DND-41 (cell line): ENCODE data around the gene CPLX1.

Experiments used
- ATAC-seq: fragments of 200-7000 bp; cut with Tn5 transposase; 3 replicates; pipeline ENCODE4 v1.9.1; 2021; ENCODE audit warnings: low read depth; ENCODE audit not compliant: insufficient read depth
- DNase-seq: peaks from one replicate; pipeline ENCODE4 v3.0.0-alpha.2; 2020
- H2AFZ ChIP-seq: 2 replicates; pipeline ENCODE4 v1.6.0; 2012; ENCODE audit warnings: low read depth, low read length
- H3K27ac ChIP-seq: 2 replicates; pipeline ENCODE4 v1.5.1; 2012; ENCODE audit warnings: low read length, inconsistent platforms
- H3K27me3 ChIP-seq: fragments of 200-600 bp; sonication (generic); 2 replicates; pipeline ENCODE4 v1.6.0; 2012; ENCODE audit warnings: low read length, mild to moderate bottlenecking, inconsistent platforms; ENCODE audit not compliant: insufficient read depth, poor library complexity
- H3K36me3 ChIP-seq: 2 replicates; pipeline ENCODE4 v1.5.1; 2012; ENCODE audit warnings: low read length, inconsistent platforms; ENCODE audit not compliant: insufficient read depth
- H3K4me1 ChIP-seq: 2 replicates; pipeline ENCODE4 v1.5.1; 2012; ENCODE audit warnings: mild to moderate bottlenecking, low read length; ENCODE audit not compliant: insufficient read depth
- H3K4me2 ChIP-seq: 2 replicates; pipeline ENCODE4 v1.6.0; 2012; ENCODE audit warnings: mild to moderate bottlenecking, moderate library complexity, low read length, inconsistent platforms; ENCODE audit not compliant: insufficient read depth
- H3K4me3 ChIP-seq, 2 experiments: fragments of 200-600 bp in 1 of 2; shearing (Covaris generic) in 1 of 2; 2 replicates each; pipeline ENCODE4 v1.5.1; 2012 to 2016; ENCODE audit warnings: inconsistent platforms in 2 of 2, low read length in 2 of 2, mild to moderate bottlenecking in 2 of 2, low read depth in 1 of 2, moderate library complexity in 1 of 2
- H3K79me2 ChIP-seq: 2 replicates; pipeline ENCODE4 v1.6.0; 2012; ENCODE audit warnings: low read length, inconsistent platforms; ENCODE audit not compliant: insufficient read depth
- H3K9ac ChIP-seq: 2 replicates; pipeline ENCODE4 v1.6.0; 2012; ENCODE audit warnings: low read depth, mild to moderate bottlenecking, inconsistent platforms, low read length, moderate library complexity
- H3K9me3 ChIP-seq: 2 replicates; pipeline ENCODE4 v1.5.1; 2012; ENCODE audit warnings: low read length, moderate library complexity, mild to moderate bottlenecking, inconsistent platforms; ENCODE audit not compliant: insufficient read depth, severe bottlenecking
- H4K20me1 ChIP-seq: 2 replicates; pipeline ENCODE4 v1.6.0; 2012; ENCODE audit warnings: low read length; ENCODE audit not compliant: insufficient read depth
- EZH2 ChIP-seq: IDR thresholded peaks from 3 replicates; pipeline ENCODE4 v1.6.1; 2012; ENCODE audit warnings: borderline replicate concordance, low read depth, mild to moderate bottlenecking, moderate library complexity, low read length, inconsistent platforms; ENCODE audit not compliant: severe bottlenecking
- TF ChIP-seq, protein P1 (sequence below): IDR thresholded peaks from 2 replicates; pipeline ENCODE4 v1.5.1; 2012; ENCODE audit warnings: borderline replicate concordance, low read length, moderate library complexity, mild to moderate bottlenecking; ENCODE audit not compliant: poor library complexity, severe bottlenecking; ENCODE audit errors: extremely low read depth

The CPLX1 gene

DNA sequence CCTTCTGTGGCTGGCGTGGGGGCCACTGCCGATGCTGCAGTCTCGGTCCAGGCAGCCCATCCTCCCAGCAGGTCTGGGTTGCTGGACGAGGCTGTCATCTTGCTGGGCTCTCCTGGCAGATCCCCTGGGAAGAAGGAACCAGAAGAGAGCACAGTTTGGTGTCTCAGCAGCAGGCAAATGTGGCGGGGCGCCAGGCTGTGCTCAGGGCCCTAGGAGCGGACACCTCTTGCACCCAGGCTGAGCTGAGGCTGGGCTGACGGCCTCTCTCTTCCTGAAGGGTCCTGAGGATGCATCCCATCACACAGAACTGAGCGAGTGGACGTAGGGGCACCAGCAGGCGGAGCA, 39.2 kb upstream of the CPLX1 start:
- H3K27me3 ChIP-seq: no peaks in the 10 kb centered on the region
- no peak overlapping the region for H2AFZ ChIP-seq
- H3K27ac ChIP-seq: no peak overlapping the region
- H3K9ac ChIP-seq: no peak overlapping the region
- TF ChIP-seq EZH2: no peak
- TF ChIP-seq, protein P1, sequence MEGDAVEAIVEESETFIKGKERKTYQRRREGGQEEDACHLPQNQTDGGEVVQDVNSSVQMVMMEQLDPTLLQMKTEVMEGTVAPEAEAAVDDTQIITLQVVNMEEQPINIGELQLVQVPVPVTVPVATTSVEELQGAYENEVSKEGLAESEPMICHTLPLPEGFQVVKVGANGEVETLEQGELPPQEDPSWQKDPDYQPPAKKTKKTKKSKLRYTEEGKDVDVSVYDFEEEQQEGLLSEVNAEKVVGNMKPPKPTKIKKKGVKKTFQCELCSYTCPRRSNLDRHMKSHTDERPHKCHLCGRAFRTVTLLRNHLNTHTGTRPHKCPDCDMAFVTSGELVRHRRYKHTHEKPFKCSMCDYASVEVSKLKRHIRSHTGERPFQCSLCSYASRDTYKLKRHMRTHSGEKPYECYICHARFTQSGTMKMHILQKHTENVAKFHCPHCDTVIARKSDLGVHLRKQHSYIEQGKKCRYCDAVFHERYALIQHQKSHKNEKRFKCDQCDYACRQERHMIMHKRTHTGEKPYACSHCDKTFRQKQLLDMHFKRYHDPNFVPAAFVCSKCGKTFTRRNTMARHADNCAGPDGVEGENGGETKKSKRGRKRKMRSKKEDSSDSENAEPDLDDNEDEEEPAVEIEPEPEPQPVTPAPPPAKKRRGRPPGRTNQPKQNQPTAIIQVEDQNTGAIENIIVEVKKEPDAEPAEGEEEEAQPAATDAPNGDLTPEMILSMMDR: no peak
- peaks cover 9% of the 10 kb centered on the region for H3K9me3 ChIP-seq
- H3K4me2 ChIP-seq: no peak overlapping the region
- no peaks in the 10 kb centered on the region for H3K79me2 ChIP-seq
- DNase-seq: no peak
- H3K4me3 ChIP-seq: no peak overlapping the region
- ATAC-seq: no peak
- peaks cover 3% of the 10 kb centered on the region; the same call in 1 of the 2 replicates for H4K20me1 ChIP-seq
- peaks cover 97% of the 10 kb centered on the region for H3K36me3 ChIP-seq
- no peaks in the 10 kb centered on the region for H3K4me1 ChIP-seq

DNA sequence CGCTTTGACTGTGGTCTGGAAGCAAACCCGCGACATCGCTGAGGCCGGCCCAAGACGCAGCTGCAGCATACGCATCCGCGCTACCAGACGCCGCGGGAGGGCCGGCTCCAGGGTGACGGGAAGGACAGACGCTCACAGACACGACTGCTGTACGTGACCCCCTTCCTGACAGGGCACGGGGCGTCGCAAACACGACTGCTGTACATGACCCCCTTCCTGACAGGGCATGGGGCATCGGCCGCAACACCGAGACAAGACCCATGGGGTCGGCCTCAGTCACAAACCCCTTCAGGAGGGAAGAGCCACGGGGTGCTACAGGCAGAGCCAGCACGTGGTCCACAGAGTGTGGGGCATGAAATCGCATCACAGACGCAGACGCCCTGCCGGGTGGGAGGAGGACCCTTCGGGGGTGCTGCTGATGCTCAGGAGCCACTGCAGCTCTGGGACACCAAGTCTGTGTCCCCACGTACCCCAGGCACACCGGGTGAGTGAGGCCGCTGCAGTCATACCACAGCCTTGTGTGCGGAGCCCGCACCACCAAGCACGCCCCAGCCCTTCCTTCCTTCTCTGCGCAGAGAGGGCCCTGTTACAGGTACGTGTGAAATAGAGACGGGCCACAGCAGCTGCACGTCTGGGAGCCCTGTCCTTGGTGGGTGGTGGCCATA, 38.7 kb upstream of the CPLX1 start:
- H3K4me1 ChIP-seq: no peaks in the 10 kb centered on the region
- H3K4me2 ChIP-seq: no peak overlapping the region
- no peaks in the 10 kb centered on the region for H3K79me2 ChIP-seq
- H3K27ac ChIP-seq: no peak overlapping the region
- no peak for TF ChIP-seq EZH2
- TF ChIP-seq, protein P1: no peak
- peaks cover 97% of the 10 kb centered on the region for H3K36me3 ChIP-seq
- DNase-seq (no peak), ATAC-seq (no peak)
- no peak overlapping the region for H3K9ac ChIP-seq
- no peak overlapping the region for H2AFZ ChIP-seq
- no peaks in the 10 kb centered on the region for H3K27me3 ChIP-seq
- H3K9me3 ChIP-seq: peaks cover 7% of the 10 kb centered on the region
- H4K20me1 ChIP-seq: peaks cover under 1% of the 10 kb centered on the region; the same call in 1 of the 2 replicates
- H3K4me3 ChIP-seq: no peak overlapping the region

DNA sequence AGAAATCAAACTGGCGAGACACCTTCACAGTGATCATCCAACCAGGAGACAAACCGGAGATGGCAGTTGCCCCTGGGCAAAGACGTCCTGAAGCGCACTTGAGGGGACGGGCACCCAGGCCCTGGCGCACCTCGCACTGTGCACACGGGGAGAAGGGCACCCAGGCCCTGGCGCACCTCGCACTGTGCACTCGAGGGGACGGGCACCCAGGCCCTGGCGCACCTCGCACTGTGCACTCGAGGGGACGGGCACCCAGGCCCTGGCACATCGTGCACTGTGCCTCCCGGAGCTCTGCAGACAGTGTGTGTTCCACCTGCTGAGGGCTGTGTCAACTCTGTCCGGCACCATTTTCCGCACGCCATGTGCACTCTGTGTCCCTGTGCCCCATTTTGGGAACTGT, 34.6 kb upstream of the CPLX1 start:
- no peak overlapping the region for H2AFZ ChIP-seq
- no peaks in the 10 kb centered on the region for H3K79me2 ChIP-seq
- no peak overlapping the region for H3K4me2 ChIP-seq
- peaks cover 90% of the 10 kb centered on the region for H3K36me3 ChIP-seq
- no peak for ATAC-seq
- no peak for DNase-seq
- no peaks in the 10 kb centered on the region for H3K4me1 ChIP-seq
- no peak overlapping the region for H3K27ac ChIP-seq
- no peak overlapping the region for H3K4me3 ChIP-seq
- no peak overlapping the region for H3K9ac ChIP-seq
- TF ChIP-seq, protein P1: no peak
- no peak for TF ChIP-seq EZH2
- H3K9me3 ChIP-seq: peaks cover 40% of the 10 kb centered on the region
- no peaks in the 10 kb centered on the region; the same call in 1 of the 2 replicates for H4K20me1 ChIP-seq
- no peaks in the 10 kb centered on the region for H3K27me3 ChIP-seq
